WERI-Rb-1 (cell line): ENCODE results near the gene FAM53A.

ENCODE experiments used
- DNase-seq: peaks from one replicate; pipeline ENCODE4 v3.0.0-alpha.2; 2020
- H3K27ac ChIP-seq: fragments of 250-450 bp; sonication (Bioruptor Pico); 2 replicates; pipeline ENCODE4 v1.5.1; 2020; ENCODE audit warnings: mild to moderate bottlenecking, moderate library complexity
- H3K27me3 ChIP-seq: fragments of 250-450 bp; sonication (Bioruptor Pico); 2 replicates; pipeline ENCODE4 v1.5.1; 2021; ENCODE audit warnings: mild to moderate bottlenecking, low read depth, moderate library complexity; ENCODE audit not compliant: insufficient read depth, severe bottlenecking
- H3K36me3 ChIP-seq: fragments of 250-450 bp; sonication (Bioruptor Pico); 2 replicates; pipeline ENCODE4 v1.5.1; 2020; ENCODE audit warnings: mild to moderate bottlenecking, moderate library complexity
- H3K4me3 ChIP-seq: 2 replicates; pipeline ENCODE4 v1.5.1; 2011; ENCODE audit warnings: low read depth, mild to moderate bottlenecking, control low read depth, low read length
- H3K9me3 ChIP-seq: fragments of 250-450 bp; sonication (Bioruptor Pico); 2 replicates; pipeline ENCODE4 v1.5.1; 2021; ENCODE audit warnings: mild to moderate bottlenecking, moderate library complexity; ENCODE audit not compliant: severe bottlenecking
- TF ChIP-seq, protein P1 (sequence below): IDR thresholded peaks from 2 replicates; pipeline ENCODE4 v1.5.1; 2011; ENCODE audit warnings: low read depth, mild to moderate bottlenecking, control low read depth, inconsistent platforms, low read length

The FAM53A gene

DNA sequence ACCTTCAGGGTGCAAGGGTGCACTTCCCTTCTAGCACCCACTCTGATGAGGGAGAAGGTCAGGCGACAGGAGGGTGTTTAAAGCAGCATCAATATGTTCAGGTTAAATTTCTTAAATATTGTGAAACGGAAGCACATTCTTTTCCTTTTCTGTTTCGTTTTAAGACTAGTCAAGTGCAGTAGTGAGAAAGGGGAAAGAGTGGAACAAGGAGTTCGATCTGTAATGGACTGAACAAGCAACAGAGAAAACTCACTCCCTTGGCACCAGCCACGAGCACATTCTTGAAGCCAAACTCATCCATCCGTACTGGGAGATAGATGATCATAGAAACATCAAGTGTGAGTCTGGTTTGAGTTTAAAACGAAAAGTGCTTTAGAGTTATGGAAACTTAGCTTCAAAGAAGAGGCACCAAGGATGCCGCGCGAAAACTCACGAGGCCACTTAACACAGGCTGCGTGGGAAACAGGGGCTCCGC is 815 bp downstream of the FAM53A start:
- no peak for DNase-seq
- Histone ChIP-seq H3K27ac (no peak overlapping the region), H3K4me3 (no peak overlapping the region), H3K9me3 (no peaks in the 10 kb centered on the region), H3K36me3 (0 out of 2 replicates have a peak, but pooled peaks cover 3% of the 10 kb centered on the region), H3K27me3 (no peaks in the 10 kb centered on the region)
- TF ChIP-seq, protein P1, sequence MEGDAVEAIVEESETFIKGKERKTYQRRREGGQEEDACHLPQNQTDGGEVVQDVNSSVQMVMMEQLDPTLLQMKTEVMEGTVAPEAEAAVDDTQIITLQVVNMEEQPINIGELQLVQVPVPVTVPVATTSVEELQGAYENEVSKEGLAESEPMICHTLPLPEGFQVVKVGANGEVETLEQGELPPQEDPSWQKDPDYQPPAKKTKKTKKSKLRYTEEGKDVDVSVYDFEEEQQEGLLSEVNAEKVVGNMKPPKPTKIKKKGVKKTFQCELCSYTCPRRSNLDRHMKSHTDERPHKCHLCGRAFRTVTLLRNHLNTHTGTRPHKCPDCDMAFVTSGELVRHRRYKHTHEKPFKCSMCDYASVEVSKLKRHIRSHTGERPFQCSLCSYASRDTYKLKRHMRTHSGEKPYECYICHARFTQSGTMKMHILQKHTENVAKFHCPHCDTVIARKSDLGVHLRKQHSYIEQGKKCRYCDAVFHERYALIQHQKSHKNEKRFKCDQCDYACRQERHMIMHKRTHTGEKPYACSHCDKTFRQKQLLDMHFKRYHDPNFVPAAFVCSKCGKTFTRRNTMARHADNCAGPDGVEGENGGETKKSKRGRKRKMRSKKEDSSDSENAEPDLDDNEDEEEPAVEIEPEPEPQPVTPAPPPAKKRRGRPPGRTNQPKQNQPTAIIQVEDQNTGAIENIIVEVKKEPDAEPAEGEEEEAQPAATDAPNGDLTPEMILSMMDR: no peak

DNA sequence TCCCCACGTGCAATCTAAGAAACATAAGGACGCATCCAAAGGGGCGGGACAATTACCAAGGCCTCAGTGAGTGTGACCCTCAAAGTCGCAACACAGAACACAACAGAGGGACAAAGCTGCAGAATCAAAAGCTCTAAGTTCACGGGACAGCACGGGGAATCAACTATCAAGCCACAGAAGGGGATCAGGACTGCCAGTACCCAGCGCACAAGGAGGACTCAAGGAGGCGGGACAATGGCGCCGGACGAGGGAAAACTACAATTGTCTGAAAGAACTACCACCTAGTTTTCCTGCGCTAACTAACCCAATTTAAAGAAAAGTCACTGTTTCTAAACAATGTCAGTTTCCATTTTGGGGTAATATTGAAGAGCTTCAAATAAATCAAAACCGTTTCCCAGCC is 1.3 kb downstream of the FAM53A start:
- no peak for DNase-seq
- no peaks in the 10 kb centered on the region for H3K9me3 ChIP-seq
- no peak overlapping the region for H3K27ac ChIP-seq
- no peaks in the 10 kb centered on the region for H3K27me3 ChIP-seq
- H3K4me3 ChIP-seq: no peak overlapping the region
- no peaks in the 10 kb centered on the region for H3K36me3 ChIP-seq
- TF ChIP-seq, protein P1: no peak

DNA sequence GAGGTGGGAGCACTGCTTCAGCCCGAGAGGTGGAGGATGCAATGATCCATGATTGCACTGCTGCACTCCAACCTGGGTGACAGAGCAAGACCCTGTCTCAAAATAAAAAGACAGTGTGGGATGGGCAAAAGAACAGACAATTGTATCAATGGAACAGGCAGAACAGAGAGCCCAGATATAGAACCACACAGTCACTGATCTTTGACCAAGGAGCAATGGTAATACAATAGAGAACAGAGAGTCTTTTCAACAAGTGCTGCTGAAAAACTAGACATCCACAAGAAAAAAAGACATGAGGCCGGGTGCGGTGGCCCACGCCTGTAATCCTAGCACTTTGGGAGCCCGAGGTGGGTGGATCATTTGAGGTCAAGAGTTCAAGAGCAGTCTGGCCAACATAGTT is 5.9 kb downstream of the FAM53A start:
- TF ChIP-seq, protein P1: no peak
- no peak for DNase-seq
- no peaks in the 10 kb centered on the region for H3K27me3 ChIP-seq
- peaks cover 2% of the 10 kb centered on the region; the same call in 1 of the 2 replicates for H3K36me3 ChIP-seq
- no peak overlapping the region for H3K27ac ChIP-seq
- H3K9me3 ChIP-seq: no peaks in the 10 kb centered on the region
- H3K4me3 ChIP-seq: no peak overlapping the region

DNA sequence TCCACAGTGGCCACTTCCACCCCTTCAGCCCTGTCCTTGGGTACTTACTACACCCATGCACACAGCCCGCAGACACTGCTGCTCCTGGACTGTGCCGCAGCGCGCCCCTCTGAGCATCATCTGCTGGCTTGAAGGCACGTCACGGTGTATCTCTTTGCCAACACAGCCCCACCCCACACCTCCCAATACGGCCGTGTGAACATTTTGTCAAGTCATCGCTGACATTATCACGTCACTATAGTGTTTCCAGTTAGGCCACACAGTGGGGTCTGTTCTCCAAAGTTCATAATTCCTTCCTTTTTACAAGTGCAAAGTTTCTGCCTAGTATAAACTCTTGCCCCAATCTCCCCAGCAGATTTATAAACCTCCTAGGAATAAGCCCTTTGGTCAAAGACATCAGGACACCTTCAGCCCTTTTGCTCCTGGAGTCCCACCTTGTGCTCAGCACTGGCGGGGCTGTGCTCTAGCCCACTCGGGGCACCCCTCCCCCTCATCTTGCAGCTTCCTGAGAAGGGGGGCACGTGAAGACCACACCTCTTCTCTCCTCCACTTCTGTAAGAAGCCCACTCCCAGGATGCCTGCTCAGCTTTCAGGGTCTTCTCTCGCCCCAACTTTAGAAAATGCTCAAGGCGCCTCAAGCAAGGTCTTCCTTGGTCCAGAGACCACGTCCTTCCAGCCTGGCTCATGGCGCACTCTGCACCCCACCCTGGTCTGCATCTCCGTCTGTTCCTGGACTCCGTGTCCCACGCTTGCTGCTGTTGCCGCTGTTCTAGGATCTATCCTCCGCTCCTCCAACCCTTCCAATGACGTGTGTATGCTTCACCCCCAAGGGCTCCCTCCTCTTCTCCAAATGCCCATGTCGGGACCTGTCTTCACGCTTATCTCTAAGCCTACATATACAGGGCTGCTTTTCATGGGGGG is 7.2 kb downstream of the FAM53A start:
- Histone ChIP-seq H3K27ac (no peak overlapping the region), H3K27me3 (no peaks in the 10 kb centered on the region), H3K36me3 (peaks cover 2% of the 10 kb centered on the region; the same call in 1 of the 2 replicates), H3K9me3 (no peaks in the 10 kb centered on the region), H3K4me3 (no peak overlapping the region)
- TF ChIP-seq, protein P1: no peak
- DNase-seq: no peak

DNA sequence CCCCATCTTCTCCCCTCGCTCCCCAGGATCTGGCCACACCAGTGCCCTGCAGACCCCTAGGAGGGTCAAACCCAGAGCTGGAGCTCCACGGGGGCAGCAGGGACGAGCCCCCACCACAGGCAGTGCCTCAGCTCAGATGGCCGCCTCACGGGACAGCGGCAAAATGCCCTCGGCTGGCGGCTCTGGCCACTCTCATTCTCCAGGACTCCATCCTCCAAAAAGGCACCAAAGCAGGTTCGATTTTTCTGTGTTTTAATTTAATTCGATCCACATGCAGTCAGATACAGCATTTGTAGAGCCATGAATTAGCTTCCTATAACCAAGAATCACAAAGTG is 8.3 kb downstream of the FAM53A start:
- H3K36me3 ChIP-seq: peaks cover 2% of the 10 kb centered on the region; the same call in 1 of the 2 replicates
- H3K27ac ChIP-seq: no peak overlapping the region
- TF ChIP-seq, protein P1: no peak
- no peak for DNase-seq
- H3K9me3 ChIP-seq: no peaks in the 10 kb centered on the region
- H3K27me3 ChIP-seq: no peaks in the 10 kb centered on the region
- H3K4me3 ChIP-seq: no peak overlapping the region
